ENCODE data around the gene GALNT14.

The GALNT14 gene

GRCh38 chr2:31086590-31086989 is 51.6 kb downstream of the GALNT14 start (continued):
- no peak for TF ChIP-seq POU6F1 (CRISPR knock-in tag; IDR thresholded peaks at IDR 0.05; ENCODE audit: borderline replicate concordance, low read depth)
- no peak for TF ChIP-seq CSRNP3 (CRISPR knock-in tag; IDR thresholded peaks at IDR 0.05)

GRCh38 chr2:31083234-31083993 is 54.8 kb downstream of the GALNT14 start:
- TF ChIP-seq ZC3H10 (CRISPR knock-in tag; IDR thresholded peaks at IDR 0.05): no peak
- TF ChIP-seq OSR1 (CRISPR knock-in tag; IDR thresholded peaks at IDR 0.05): no peak
- TF ChIP-seq RARB (CRISPR knock-in tag; IDR thresholded peaks at IDR 0.05): no peak
- no peak for TF ChIP-seq ZFP3 (CRISPR knock-in tag; IDR thresholded peaks at IDR 0.05)
- TF ChIP-seq ARNTL (CRISPR knock-in tag; IDR thresholded peaks at IDR 0.05; ENCODE audit: borderline replicate concordance, low read depth): no peak
- no peak for TF ChIP-seq BACH2 (CRISPR knock-in tag; IDR thresholded peaks at IDR 0.05; ENCODE audit: borderline replicate concordance)
- no peak for ATAC-seq

- ATAC-seq: no peak
- no peak for TF ChIP-seq CSRNP3 (CRISPR knock-in tag; IDR thresholded peaks at IDR 0.05)
- no peak for TF ChIP-seq ISL1 (CRISPR knock-in tag; IDR thresholded peaks at IDR 0.05)
- TF ChIP-seq BACH2 (CRISPR knock-in tag; IDR thresholded peaks at IDR 0.05; ENCODE audit: borderline replicate concordance): no peak
- no peak for TF ChIP-seq SNAI2 (CRISPR knock-in tag; IDR thresholded peaks at IDR 0.05)
- no peak for TF ChIP-seq TOX (CRISPR knock-in tag; IDR thresholded peaks at IDR 0.05; ENCODE audit: borderline replicate concordance)
- TF ChIP-seq GLIS3 (CRISPR knock-in tag; IDR thresholded peaks at IDR 0.05): no peak
- TF ChIP-seq ZC3H10 (CRISPR knock-in tag; IDR thresholded peaks at IDR 0.05): no peak
- TF ChIP-seq OSR1 (CRISPR knock-in tag; IDR thresholded peaks at IDR 0.05): no peak
- TF ChIP-seq PATZ1 (CRISPR knock-in tag; IDR thresholded peaks at IDR 0.05; ENCODE audit: borderline replicate concordance): no peak
Observed at GRCh38 chr2:31082002-31082401, 56.2 kb downstream of the GALNT14 start.

- ATAC-seq: no peak
- no peak for TF ChIP-seq PPARA (CRISPR knock-in tag; IDR thresholded peaks at IDR 0.05; ENCODE audit: borderline replicate concordance)
Observed at GRCh38 chr2:31081492-31081891, 56.7 kb downstream of the GALNT14 start.

GRCh38 chr2:31080361-31080760 is 57.9 kb downstream of the GALNT14 start:
- ATAC-seq: no peak
- TF ChIP-seq ISL1 (CRISPR knock-in tag; IDR thresholded peaks at IDR 0.05): no peak
- TF ChIP-seq ZFP3 (CRISPR knock-in tag; IDR thresholded peaks at IDR 0.05): no peak
- no peak for TF ChIP-seq OSR1 (CRISPR knock-in tag; IDR thresholded peaks at IDR 0.05)
- TF ChIP-seq POU6F1 (CRISPR knock-in tag; IDR thresholded peaks at IDR 0.05; ENCODE audit: borderline replicate concordance, low read depth): no peak
- TF ChIP-seq CSRNP3 (CRISPR knock-in tag; IDR thresholded peaks at IDR 0.05): no peak
- TF ChIP-seq ZNF565 (CRISPR knock-in tag; conservative IDR thresholded peaks at IDR 0.05; ENCODE audit: low read depth): no peak
- no peak for TF ChIP-seq GLIS3 (CRISPR knock-in tag; IDR thresholded peaks at IDR 0.05)
- TF ChIP-seq SNAI2 (CRISPR knock-in tag; IDR thresholded peaks at IDR 0.05): no peak
- TF ChIP-seq RARB (CRISPR knock-in tag; IDR thresholded peaks at IDR 0.05): no peak
- TF ChIP-seq CREB5 (CRISPR knock-in tag; IDR thresholded peaks at IDR 0.05; ENCODE audit: low read depth): no peak
- no peak for TF ChIP-seq TSHZ2 (CRISPR knock-in tag; IDR thresholded peaks at IDR 0.05)
- TF ChIP-seq PPARA (CRISPR knock-in tag; IDR thresholded peaks at IDR 0.05; ENCODE audit: borderline replicate concordance): no peak
- TF ChIP-seq ARNTL (CRISPR knock-in tag; IDR thresholded peaks at IDR 0.05; ENCODE audit: borderline replicate concordance, low read depth): no peak
